Measurements from ENCODE around the gene LIME1.

DNA sequence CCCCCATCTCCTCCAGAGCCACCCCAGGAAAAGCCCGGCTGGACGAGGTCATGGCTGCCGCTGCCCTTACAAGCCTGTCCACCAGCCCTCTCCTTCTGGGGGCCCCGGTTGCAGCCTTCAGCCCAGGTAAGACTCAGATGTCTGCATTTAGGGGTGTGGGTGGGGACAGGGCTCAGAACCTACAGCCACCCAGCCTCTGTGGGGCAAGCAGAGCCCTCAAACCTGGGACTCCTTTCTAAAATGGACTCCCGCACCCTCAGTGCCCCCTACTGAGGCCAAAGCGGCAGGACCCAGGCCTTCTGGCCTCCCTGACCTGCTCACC, 4.9 kb downstream of the LIME1 start:
- TF ChIP-seq CTCF (conservative IDR thresholded peaks at IDR 0.05 in 1 of 2, IDR thresholded peaks at IDR 0.05 in 1 of 2; ENCODE audit: low read depth in 1 of 2, low read length in 2 of 2) (no peak), EZH2 (IDR thresholded peaks at IDR 0.05; ENCODE audit: low read length, missing control alignments) (no peak)

All from fibroblast of lung (primary cell).